ENCODE results near the gene TNFSF12.

Gene TNFSF12

DNA sequence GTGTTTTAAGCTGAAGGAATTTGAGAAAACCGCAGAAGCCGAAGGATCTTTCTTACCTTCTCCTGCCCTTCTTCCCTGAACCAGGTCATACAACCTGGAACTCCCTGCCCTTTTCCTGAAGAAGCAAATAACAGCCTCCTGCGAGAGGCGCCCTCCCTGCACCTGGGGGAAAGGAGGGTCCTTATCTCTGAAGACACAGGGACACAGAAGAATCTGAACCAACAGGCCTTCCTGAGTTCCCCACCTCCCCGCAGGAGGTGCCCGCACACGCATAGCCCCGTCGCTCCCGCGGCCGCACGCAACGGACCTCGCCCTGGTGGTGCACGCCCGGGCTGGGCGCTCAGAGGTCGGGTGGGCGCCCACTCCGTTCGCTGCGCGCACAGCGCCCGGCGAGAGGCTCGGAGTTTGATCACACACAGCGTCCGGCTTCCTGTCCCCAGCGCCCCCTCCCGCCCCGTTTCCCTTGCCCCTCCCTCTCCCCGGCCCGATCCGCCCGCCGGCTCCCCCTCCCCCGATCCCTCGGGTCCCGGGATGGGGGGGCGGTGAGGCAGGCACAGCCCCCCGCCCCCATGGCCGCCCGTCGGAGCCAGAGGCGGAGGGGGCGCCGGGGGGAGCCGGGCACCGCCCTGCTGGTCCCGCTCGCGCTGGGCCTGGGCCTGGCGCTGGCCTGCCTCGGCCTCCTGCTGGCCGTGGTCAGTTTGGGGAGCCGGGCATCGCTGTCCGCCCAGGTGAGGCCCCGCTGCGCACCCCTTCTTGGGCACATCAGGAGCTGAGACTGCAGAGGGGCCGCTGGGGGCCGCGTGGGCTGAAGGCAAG, at the start of gene TNFSF12:
TNFSF12 (plus strand) TSS at position 474 of the 816 bp plus-strand sequence; CDS start at position 570, 96 bp downstream.
- DNase-seq = no peak

GRCh38 chr17:7499161-7499560, 49.7 kb upstream of the TNFSF12 start:
- DNase-seq = no peak

- no peak for DNase-seq
Observed at GRCh38 chr17:7501729-7502128, 47.1 kb upstream of the TNFSF12 start.

DNA sequence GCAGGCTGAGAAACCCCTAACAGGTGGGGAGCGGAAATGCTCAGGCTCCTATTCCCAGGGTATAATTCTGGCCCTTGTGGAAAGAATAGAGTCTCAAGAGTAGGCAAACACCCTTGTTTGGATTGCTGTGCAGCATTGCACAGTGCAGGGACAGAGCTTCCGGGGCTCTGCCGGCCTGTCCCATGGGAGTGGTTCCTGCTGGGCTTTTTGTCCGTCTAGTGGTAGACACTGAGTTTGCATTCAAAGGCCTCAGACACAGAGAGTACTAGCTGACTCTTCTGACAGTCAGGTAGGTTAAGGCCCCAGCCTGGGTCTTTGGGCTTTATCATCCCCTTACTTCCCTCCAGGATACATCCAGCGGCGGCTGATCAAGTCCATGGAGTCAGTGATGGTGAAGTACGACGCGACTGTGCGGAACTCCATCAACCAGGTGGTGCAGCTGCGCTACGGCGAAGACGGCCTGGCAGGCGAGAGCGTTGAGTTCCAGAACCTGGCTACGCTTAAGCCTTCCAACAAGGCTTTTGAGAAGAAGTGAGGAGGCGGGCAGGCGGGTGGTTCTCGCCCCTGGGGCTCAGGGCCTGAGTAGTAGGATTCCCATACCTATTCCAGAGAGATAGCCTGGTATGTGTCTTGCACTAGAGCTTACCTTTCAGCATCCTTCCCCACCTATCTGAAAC, 46.5 kb upstream of the TNFSF12 start:
- no peak for DNase-seq

- no peak for DNase-seq
Observed at GRCh38 chr17:7502987-7503386, 45.9 kb upstream of the TNFSF12 start.

- DNase-seq = no peak
Observed at GRCh38 chr17:7503521-7503920, 45.3 kb upstream of the TNFSF12 start.

GRCh38 chr17:7508145-7508544, 40.7 kb upstream of the TNFSF12 start:
- no peak for DNase-seq

GRCh38 chr17:7508846-7509245, 40.0 kb upstream of the TNFSF12 start:
- no peak for DNase-seq

DNA sequence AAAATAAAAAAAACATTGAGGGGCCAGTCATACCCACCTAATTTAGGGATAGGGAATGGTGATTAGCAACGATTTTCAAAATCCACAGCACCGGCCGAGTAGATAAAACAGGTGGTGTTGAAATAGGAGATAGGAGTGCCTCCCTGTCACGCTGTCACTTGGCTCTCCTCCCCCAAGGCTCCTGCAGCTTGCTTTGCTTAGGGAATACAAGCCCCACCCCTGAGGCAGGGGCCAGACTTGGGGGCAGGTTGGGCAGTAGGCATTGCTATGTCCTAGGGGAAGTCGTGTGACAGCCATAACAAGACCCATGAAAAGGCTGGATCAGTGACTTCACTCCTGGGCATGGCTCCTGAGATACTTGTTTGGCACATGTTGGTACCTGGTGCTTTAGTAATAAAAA, 38.9 kb upstream of the TNFSF12 start:
- no peak for DNase-seq

- DNase-seq = no peak
Observed at GRCh38 chr17:7511108-7511507, 37.8 kb upstream of the TNFSF12 start.

GRCh38 chr17:7512105-7512504, 36.8 kb upstream of the TNFSF12 start:
- no peak for DNase-seq

DNA sequence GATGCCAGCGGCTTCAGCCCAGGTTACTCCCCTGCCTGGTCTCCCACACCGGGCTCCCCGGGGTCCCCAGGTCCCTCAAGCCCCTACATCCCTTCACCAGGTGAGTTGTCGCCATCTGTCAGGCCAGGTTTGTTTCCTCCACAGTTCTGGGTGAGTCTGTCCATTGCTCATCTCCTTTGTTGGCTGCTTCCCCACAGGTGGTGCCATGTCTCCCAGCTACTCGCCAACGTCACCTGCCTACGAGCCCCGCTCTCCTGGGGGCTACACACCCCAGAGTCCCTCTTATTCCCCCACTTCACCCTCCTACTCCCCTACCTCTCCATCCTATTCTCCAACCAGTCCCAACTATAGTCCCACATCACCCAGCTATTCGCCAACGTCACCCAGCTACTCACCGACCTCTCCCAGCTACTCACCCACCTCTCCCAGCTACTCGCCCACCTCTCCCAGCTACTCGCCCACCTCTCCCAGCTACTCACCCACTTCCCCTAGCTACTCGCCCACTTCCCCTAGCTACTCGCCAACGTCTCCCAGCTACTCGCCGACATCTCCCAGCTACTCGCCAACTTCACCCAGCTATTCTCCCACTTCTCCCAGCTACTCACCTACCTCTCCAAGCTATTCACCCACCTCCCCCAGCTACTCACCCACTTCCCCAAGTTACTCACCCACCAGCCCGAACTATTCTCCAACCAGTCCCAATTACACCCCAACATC, 35.9 kb upstream of the TNFSF12 start:
- no peak for DNase-seq

DNA sequence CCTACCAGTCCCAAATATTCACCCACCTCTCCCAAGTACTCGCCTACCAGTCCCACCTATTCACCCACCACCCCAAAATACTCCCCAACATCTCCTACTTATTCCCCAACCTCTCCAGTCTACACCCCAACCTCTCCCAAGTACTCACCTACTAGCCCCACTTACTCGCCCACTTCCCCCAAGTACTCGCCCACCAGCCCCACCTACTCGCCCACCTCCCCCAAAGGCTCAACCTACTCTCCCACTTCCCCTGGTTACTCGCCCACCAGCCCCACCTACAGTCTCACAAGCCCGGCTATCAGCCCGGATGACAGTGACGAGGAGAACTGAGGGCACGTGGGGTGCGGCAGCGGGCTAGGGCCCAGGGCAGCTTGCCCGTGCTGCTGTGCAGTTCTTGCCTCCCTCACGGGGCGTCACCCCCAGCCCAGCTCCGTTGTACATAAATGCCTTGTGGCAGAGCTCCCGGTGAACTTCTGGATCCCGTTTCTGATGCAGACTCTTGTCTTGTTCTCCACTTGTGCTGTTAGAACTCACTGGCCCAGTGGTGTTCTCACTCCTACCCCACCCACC, 34.9 kb upstream of the TNFSF12 start:
- DNase-seq = no peak

- DNase-seq = no peak
Observed at GRCh38 chr17:7515911-7516610, 32.8 kb upstream of the TNFSF12 start.

DNA sequence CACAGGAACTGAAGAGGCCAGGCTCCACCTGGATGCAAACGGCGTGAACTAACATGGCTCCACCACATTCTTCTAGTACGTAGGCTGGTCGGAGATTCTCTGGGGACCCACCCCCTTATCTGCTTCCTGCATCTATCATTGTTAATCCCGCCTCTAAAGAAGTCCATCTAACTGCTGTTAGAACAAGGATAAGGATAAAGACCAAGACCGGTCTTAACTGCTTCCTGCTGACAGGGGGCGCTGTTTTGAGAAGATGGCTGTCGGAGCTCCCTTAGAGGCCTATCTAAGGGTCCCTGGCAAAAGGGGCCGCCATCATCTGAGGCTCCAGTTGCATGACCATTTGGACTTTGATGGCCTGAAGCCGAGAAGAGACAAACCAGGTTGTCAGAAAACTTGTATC, 25.8 kb upstream of the TNFSF12 start:
- no peak for DNase-seq

- no peak for DNase-seq
Observed at GRCh38 chr17:7528842-7529241, 20.0 kb upstream of the TNFSF12 start.

GRCh38 chr17:7530023-7530900, 18.6 kb upstream of the TNFSF12 start:
- DNase-seq = no peak

DNA sequence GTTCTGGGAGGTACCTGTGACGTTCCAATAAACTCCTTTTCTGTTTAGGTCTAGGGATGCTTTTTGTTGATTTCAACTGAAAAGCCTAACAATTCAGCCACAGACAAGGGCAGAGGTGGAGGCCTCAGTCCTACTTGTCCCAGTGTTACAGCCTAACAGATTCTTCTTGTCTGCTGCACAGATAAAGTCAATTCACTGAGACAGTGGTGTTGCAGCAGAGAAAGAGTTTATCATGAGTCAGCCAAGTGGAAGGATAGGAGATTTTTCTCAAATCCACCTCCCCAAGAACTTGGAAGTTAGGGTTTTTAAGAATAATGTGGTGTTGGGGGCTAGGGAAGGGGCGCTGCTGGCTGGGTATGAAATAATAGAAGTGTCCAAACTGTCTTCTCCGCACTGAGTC, 10.8 kb upstream of the TNFSF12 start:
- DNase-seq = no peak

- DNase-seq = no peak
Observed at GRCh38 chr17:7538891-7539545, 9.8 kb upstream of the TNFSF12 start.

- no peak for DNase-seq
Observed at GRCh38 chr17:7541074-7541621, 7.7 kb upstream of the TNFSF12 start.

GRCh38 chr17:7544911-7545310, 3.9 kb upstream of the TNFSF12 start:
- DNase-seq = no peak
